HG02678 (cell line): ENCODE measurements around the gene SLC12A1.

Experiments used
- ATAC-seq: cut with Tn5 transposase; IDR thresholded peaks from one replicate; pipeline ENCODE4 v1.9.1; 2021; ENCODE audit warnings: mild to moderate bottlenecking, moderate library complexity; ENCODE audit not compliant: unreplicated experiment

SLC12A1 gene

DNA sequence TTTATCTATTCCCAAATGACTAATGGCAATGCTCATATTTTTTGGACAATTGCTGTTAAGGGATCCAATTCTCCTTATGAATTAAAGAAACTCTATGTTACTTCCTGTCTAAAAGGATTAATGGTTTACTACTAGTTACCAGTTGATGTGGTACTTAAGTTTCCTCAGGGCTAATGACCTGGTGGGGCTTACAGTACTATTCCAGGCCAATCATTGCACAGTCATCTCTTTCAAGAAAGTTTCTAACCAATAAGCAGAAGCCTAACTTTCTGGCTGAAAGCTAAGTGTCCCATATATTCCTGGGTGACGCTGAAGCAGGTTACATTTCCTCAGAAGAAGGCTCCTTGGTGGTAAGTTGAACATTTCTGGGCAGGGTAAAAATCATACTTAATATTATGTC, at the start of gene SLC12A1:
Gene SLC12A1, plus strand, starts transcription at position 322 of the 400 bp plus-strand sequence. CDS start 1,418 bp downstream, outside the sequence.
- no peak for ATAC-seq

DNA sequence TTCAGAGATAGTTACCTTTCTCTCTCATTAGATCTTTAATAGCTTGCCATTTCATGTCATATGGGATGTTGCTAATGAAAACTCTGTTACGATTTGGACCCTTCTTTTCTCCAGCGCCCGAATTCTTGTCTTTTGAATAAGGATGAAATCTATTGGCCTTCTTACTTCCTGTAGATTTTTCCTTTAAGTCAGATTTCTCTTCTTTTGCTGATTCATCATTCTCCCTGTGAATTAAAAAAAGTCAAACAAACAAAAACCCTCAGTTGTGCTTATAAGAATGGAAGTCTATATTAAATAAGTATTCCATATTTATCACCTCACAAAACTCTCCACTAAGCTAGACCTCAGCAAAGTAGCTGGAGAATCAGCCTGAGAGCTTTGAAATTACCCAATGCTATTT, 37.5 kb upstream of the SLC12A1 start:
- no peak for ATAC-seq

DNA sequence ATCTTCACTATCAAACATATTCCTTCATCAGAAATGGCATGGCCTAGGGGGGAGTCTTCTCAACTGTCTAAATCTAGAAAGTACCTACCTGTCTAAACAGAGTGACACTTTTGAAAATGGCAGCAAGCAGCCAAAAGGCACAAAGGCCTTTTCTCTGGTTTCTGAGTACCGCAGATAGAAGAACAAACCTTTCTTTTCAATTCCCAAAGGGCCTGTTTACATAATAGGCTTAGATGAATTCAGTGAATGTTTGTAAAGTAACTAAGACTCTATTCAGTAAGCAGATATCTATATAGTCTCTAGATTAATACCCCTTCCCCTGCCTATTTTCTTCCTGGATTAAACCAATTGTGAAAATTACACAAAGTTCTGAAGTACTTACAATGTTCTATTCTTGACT, 35.1 kb upstream of the SLC12A1 start:
- ATAC-seq = no peak

DNA sequence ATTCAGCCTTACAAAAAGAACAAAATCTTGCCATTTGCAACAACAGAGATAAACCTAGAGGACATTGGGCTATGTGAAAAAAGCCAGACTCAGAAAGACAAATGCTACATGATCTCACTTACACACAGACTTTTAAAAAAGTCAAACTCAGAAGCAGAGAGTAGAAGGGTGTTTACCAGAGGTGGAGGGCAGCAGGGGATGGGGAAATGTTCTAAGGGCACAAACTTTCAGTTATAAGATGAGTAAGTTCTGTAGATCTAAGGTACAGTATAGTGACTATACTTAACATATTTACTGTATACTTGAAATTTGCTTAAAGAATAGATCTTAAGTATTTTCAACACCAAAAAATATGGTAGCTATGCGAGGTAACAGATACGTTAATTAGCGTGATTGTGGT, 31.0 kb upstream of the SLC12A1 start:
- peak; percentile 31 for ATAC-seq

DNA sequence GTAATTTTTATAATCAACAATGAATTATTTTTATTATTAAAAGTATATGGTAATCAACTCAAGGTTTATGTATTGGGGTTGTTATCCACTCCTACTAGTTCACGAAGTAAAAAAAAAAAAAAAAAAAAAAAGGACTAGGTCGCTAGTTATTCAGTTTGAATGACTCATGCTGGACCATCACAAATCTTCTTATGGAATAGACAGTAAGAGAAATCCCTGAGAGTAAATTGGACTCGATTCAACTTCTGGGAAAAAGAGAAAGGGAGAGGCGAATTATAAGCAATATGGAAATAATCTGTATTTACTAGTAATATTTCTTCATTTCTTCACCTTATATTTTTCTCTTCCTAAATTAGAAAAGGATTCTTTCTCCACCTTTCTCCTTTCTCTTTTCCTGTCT, 30.0 kb upstream of the SLC12A1 start:
- ATAC-seq = no peak

DNA sequence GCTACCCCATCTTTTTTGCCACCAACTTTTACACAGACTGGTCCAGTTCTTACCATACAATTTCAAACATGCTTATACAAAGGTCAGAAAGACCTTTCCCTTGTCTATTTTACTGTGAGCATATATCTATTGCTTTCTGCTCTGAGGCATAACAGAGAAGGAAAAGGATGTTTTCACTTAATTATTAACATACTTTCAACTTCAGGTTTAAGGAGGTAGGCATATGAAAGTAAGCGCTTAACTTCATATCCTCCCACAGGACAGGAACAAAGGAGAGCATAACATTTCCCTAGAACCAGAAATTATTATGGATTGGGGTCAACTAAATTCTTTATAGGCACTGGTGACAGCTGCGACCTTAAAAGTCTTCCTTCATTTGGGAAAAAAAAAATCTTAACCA, 29.1 kb upstream of the SLC12A1 start:
- ATAC-seq = peak; percentile 25

DNA sequence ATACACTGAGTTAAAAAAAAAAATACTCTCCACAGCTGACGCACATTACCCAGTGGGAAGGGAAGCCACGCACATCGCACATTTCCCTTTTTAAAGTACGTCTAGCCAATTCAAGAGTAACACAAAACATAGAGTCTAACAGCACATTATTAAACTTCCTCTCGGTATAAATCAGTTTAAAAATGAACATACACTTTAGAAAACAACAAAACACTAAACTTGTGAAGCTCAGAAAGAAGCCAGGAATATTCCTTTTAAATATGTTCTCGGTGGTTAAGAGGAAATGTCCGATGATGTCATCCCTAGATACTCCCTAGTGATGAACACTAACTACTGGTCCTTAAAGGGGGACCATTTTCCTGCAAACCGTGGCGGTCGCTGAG, 28.7 kb upstream of the SLC12A1 start:
- peak; percentile 55 for ATAC-seq

DNA sequence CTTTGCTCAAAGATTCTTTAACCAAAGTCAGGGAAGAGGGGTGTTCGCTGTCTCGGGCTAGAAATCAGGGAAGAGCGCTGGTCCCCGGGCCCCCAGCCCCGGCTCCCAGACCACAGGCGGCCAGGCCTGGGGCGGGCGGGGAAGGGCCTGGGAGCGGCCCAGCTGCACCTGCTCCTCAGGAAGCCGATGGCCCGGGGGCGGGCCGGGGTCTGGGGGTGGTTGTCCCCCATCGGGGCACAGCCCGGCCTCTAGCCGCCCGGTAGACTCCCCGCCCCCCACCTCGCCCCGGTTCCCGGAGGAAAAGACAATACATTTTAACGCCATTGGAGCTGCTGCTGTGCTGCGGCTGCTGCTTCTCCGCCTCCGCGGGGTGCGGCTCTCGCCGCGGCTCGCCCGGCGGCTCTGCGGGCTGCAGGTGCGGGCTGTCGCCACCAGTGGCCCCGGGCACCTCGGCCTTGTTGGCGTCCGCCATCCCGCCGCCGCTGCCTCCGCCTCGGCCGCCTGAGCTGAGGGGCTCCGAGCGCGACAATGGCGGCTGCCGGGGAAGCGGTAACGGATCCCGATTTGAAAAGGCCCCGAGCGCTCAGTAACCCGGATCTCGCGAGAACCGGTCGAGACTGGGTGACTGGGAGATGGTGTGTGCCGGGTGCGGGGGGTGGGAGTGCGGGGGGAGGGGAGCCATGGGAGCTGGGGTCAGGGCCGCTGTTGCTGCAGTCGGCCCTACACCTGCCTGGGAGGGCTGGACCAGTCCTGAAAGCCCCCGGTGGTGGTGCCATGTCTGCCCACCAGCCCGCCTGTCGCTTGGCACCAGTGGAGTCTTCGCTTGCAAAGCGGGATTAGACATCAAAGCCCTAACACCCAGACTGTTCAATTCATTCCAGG, 28.1 kb upstream of the SLC12A1 start, which contains the start of gene MYEF2:
Gene MYEF2, minus strand, starts transcription at position 530 of the 882 bp plus-strand sequence. Its CDS starts 58 bp downstream, at position 472.
- ATAC-seq = peak; percentile 75

DNA sequence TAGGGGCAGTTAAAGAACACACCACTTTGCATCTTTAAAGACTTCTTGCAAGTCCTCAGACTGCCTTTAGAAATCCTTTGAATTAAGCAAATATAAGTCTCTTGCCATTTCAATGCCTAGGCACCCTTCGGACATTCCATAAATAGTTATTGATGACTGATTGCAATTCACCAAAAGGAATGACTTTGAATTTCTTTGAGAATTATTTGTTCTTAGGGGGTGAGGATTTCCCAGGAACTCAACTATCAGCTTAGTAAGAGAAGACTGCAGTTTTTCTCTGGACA, 27.5 kb upstream of the SLC12A1 start:
- ATAC-seq = no peak

DNA sequence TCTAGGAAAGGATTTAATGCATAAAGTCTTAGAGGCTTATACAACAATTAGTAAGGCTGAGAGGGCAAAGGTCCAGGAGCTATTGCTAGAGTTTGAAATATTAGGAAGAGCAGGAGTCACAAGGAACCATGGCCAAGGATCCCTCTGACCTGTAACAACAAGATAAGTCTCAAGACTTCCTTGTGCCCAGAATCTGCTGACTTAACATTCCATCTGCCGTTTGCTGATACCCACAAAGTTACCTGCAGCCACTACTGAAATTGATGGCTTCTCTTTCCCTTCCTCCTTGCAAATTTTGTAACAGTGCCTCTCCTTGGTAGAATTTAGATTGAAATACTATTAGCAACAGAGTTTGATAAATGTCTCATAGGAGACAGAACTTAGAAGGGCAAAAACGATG, 23.4 kb upstream of the SLC12A1 start:
- no peak for ATAC-seq

DNA sequence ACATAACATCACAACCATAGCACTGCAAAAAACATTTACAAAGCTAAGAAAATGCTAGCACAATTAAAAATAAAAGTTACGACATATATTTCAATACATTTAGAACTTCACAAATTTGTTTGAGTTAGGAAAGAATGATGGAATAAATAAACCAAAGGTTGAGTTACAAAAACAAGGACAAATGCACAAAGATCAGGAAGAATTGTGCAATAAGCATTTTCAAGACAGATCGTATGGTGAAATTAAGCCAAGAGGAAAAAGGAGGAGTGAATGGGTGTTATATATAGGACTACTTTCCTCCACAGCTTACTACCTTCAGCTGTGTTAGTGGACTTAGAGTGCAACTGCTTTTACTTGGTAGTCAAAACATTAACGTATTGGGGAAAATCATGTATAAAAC, 20.6 kb upstream of the SLC12A1 start:
- no peak for ATAC-seq

DNA sequence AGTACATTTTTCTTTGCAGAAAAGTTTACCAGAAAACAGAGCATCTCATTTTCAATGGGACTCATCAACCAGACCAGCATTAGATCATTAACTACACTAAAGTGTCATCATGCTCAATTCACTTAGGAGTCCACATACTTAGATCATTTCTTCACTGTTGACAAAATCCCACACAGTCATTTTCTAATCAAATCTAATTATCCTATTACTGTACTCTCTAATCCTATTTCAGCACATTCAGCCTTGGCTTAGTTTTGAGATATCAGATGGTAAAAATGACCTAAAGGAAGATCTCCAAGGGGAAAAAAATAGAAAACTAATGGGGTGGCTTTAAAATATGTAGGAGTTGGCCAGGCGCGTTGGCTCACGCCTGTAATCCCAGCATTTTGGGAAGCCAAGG, 19.8 kb upstream of the SLC12A1 start:
- ATAC-seq = no peak

DNA sequence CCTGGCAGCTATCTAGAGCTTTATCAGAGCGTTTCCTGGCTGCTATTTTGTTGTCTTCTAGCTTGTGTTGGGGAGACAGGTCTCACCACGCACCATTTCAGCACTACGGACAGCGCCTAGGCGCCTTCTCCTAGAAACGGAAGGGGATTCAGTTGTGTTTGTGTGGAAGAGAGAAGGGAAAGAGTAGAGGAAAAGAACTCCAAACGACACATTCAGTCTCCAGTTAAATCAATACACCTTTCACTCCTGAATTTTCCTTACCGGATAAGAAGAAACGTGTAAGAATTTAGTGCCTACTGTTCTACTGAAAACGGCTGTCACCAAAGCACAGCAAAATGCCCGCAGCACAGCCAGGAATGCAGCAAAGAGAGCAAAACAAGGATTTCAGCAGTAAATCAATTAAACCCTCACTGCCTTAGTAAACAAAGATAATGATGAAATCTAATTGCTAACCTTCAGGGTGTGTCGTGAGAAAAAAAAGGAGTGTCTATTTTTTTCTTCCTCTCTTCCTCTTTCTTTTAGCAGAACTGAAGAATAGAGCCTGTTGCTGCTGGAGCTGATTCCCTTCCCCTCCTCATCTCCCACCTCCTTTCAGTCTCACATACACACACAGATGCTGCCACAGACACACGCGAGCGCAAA, 15.0 kb upstream of the SLC12A1 start:
- ATAC-seq = no peak

DNA sequence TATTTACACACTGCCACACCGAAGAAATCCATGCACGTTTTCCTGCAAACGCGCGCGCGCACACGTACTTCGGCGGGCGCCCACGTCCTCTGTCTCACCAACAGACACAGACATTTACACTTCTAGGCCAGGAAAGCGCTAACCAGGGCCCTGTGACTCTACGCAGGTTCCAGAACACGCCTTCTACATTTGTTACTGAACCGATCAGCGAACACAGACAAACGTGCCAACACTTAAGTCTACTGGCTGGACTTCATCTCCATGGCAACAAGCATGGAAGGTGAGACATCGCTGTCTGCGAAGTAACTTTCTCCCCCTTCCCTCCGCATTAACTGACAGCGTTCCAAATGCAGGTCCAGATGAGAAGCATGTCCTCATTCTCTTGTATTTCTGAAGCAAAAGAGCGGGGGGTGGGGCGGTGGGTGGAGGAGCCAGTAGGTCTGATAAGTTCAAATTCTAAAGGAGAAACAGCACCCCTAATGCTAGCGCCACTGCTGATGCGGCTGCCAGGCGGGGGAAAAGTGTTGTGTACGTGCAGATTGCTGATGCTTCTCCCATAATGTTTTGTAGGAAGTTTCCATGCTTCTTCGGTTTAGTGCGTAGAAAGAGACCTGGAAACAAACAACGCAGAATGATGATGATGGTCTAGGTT, 14.4 kb upstream of the SLC12A1 start, which contains the start of gene CTXN2:
Gene CTXN2, plus strand, starts transcription at position 92 of the 652 bp plus-strand sequence. CDS start 9,636 bp downstream, outside the sequence.
- ATAC-seq = no peak

DNA sequence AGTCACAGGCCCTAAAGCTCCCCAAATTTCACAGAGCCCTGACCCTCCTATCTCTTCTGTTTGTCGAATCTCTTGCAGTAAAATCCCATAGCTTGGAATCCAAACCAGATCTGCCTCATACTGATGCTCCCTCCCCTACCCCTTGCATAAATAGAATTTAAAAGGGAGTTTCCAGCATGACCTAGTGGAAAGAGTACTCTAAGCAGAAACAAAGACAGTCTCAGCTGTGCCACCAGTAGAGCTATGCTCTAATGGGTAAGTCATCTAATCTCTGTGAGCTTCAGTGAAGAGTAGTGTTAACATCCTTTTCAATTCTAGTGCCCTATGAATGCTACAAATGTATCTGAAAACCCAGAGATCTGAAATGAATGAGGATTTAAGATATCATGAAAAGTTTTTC, 4.0 kb upstream of the SLC12A1 start:
- no peak for ATAC-seq

DNA sequence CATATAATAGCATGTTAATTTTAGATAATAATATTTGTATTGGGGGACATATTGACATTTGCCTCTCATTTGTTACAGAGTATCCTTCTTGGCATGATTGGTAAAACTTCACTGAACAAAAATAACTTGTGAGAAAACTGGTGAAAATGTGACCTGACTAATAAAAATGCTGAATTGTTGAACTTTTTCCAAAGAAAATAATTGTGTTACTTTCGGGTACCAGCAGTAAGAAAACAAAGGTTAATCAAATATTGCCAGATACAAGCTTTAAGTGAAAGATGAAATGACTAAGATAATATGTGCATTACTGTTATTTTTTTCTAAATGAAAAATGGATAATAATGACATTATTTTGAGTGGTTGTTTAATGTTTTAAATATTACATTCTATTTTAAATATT, 15.2 kb downstream of the SLC12A1 start:
- no peak for ATAC-seq

DNA sequence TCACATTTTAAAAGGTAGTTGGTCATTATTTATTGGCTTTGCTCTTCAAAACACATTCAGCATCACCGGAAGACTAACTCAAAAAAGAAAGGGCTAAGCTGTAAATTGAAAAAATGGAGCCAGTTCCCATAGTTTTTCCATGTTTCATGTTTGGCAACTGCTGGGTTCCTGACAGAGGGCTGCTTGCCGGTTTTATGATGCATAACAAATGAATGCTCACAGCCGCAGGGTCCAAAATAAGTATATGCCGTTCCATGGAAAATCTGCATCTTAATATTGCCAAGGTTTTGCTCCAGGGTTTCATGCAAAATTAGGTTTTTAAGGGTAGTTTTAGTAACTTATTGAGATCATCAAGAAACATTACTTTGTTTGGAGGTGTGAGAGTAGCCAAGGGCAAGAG, 15.8 kb downstream of the SLC12A1 start:
- no peak for ATAC-seq

DNA sequence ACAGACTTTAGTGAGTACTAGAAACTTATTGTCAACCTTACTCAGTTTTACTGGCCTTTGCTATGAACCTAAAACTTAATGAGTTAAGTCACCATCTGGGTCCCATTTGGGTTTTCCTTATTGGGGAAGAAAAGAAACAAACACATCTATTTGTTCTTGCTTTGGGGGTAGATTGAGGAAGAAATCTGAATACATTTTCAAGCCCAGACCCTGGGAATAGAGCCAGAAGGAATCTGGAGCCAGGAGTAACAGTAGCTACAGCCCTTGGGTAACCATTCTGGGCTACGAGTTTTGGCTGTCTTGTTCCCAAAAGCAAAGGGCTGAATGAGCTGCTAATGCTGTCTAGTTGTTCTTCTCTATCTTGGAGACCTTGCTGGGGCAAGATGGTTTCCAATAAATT, 16.5 kb downstream of the SLC12A1 start:
- ATAC-seq = no peak

DNA sequence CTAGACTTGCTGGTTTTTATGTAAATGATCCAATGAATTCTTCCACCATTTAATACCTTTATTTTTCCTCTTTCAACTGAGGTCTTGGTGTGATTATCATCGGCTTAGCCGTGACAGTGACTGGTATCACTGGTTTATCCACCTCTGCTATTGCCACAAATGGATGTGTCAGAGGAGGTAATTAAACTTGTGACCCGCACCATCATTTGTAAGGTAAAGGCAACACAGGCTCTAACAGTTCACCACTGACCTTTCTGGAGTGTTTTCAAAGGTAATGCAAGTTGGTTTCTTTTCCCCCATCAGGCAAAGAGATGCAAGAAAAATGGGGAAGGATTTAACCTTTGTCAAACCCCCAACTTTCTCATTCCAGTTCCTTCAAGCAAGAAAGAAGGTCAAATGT, 19.7 kb downstream of the SLC12A1 start:
- ATAC-seq = no peak

DNA sequence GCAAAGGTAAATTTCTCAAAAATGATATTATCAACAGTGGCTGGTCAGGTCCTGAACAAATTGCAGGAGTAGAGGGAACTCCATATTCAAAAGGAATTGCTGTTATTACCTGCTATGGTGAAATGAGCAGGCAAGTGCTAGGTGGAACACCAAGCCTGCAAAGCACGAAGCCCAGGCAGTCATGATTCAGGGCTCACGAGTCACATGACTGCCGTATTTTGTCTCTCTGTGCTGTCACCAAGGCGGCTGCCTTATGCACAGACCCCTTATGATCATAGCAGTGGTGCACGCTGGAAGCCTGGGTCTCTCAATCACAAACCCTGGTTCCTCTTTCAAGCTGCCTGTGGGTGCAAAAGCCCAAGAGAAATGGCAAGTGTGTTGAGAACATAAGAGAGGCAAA, 24.4 kb downstream of the SLC12A1 start:
- no peak for ATAC-seq

DNA sequence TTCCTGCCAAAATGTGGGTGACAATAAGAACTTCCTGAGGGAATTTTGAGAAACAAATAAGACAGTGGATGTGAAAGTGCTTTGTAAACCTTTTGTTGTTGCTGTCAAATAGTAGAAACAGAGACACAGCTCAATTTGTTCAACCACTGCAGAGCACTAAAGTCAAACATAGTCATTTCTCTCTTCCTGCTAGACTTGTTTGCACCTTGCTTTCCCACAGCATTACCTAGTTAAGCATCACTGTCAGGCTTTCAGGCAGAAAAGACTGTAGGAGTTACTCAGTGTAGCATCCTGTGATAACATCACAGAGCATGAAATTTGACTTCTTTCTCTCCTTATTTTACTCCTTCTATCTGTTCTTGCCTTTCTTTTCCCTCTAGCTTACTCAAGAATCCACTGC, 27.1 kb downstream of the SLC12A1 start:
- no peak for ATAC-seq

DNA sequence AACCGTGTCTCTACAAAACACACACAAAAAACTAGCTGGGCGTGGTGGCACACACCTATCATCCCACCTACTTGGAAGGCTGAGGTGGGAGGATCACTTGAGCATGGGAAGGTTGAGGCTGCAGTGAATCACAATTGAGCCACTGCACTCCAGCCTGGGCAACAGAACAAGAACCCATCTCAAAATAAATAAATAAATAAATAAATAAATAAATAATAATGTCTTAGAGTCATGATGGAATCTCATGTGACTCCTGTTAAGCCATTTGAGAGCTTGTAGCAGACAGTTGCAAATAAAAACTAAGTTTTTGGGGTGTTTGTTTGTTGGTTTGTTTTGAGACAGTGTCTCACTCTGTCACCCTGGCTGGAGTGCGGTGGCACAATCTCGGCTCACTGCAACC, 33.2 kb downstream of the SLC12A1 start:
- no peak for ATAC-seq
